IMR-90 (cell line): ENCODE data around the gene LAMC2. TPM values are rescaled to one million over a fixed set of nuclear protein-coding genes. Genes with fewer than 3 reads are reported as not detected.

Source experiments
- ATAC-seq: fragments of 200-7000 bp; cut with Tn5 transposase; 2 replicates; pipeline ENCODE4 v1.9.1; 2020; ENCODE audit warnings: low read depth, mild to moderate bottlenecking, moderate library complexity
- BruUV-seq: library from RNA; stranded (reverse); fragments of 400-500 nt; replicated peaks from 2 replicates; lab custom pipeline; 2021; lab: Mats Ljungman, UMichigan
- CTCF ChIA-PET: fragments of 300-600 bp; formaldehyde crosslinking; extraction: SDS; loops from one replicate; lab custom pipeline; 2021; ENCODE audit warnings: antibody characterized with exemption; lab: Yijun Ruan, JAX
- POLR2A ChIA-PET: fragments of 300-600 bp; sonication (Branson Sonifier 250); formaldehyde crosslinking; loops from one replicate; lab custom pipeline; 2022; ENCODE audit warnings: antibody characterized with exemption; ENCODE audit not compliant: unreplicated experiment; lab: Charles Lee
- DNase-seq: peaks from one replicate; pipeline ENCODE4 v3.0.0; 2013
- H2AFZ ChIP-seq: replicated peaks from 2 replicates; pipeline ENCODE3; 2013; ENCODE audit warnings: low read length, mild to moderate bottlenecking; ENCODE audit not compliant: poor library complexity
- H2AK5ac ChIP-seq: 2 replicates; pipeline ENCODE4 v1.6.1; 2013; ENCODE audit warnings: low read depth, low read length, inconsistent platforms
- H2AK9ac ChIP-seq: replicated peaks from 2 replicates; pipeline ENCODE3; 2013; ENCODE audit warnings: mild to moderate bottlenecking, low read depth, low read length, moderate library complexity; ENCODE audit not compliant: poor library complexity
- H2BK120ac ChIP-seq: 2 replicates; pipeline ENCODE4 v1.6.1; 2013; ENCODE audit warnings: low read depth, low read length, inconsistent platforms
- H2BK15ac ChIP-seq: 3 replicates; pipeline ENCODE4 v1.6.1; 2013; ENCODE audit warnings: low read depth, low read length, inconsistent platforms
- H2BK20ac ChIP-seq: 2 replicates; pipeline ENCODE4 v1.6.1; 2013; ENCODE audit warnings: low read depth, mild to moderate bottlenecking, inconsistent platforms, low read length, moderate library complexity
- H2BK5ac ChIP-seq: 2 replicates; pipeline ENCODE4 v1.6.1; 2013; ENCODE audit warnings: mild to moderate bottlenecking, low read depth, low read length, inconsistent platforms; ENCODE audit not compliant: poor library complexity, severe bottlenecking
- H3K14ac ChIP-seq: replicated peaks from 2 replicates; pipeline ENCODE4 v1.6.1; 2013; ENCODE audit warnings: low read depth, low read length, inconsistent platforms
- H3K18ac ChIP-seq: 2 replicates; pipeline ENCODE4 v1.6.1; 2013; ENCODE audit warnings: low read depth, low read length, control low read depth
- H3K23ac ChIP-seq: 2 replicates; pipeline ENCODE4 v1.6.1; 2013; ENCODE audit warnings: low read depth, low read length, inconsistent platforms
- H3K27ac ChIP-seq: 2 replicates; pipeline ENCODE4 v1.5.1; 2013; ENCODE audit warnings: mild to moderate bottlenecking, control low read depth, low read length; ENCODE audit not compliant: insufficient read depth
- H3K27me3 ChIP-seq: 2 replicates; pipeline ENCODE4 v1.6.1; 2013; ENCODE audit warnings: low read length; ENCODE audit not compliant: control insufficient read depth, insufficient read depth
- H3K36me3 ChIP-seq: 2 replicates; pipeline ENCODE4 v1.6.1; 2013; ENCODE audit warnings: low read length, mixed read lengths; ENCODE audit not compliant: control insufficient read depth, insufficient read depth
- H3K4ac ChIP-seq: 2 replicates; pipeline ENCODE4 v1.6.1; 2013; ENCODE audit warnings: low read depth, low read length, inconsistent platforms
- H3K4me1 ChIP-seq: 2 replicates; pipeline ENCODE4 v1.6.1; 2013; ENCODE audit warnings: low read length, mixed read lengths; ENCODE audit not compliant: control insufficient read depth, insufficient read depth
- H3K4me2 ChIP-seq: 2 replicates; pipeline ENCODE4 v1.6.1; 2013; ENCODE audit warnings: low read depth, mild to moderate bottlenecking, control low read depth, low read length, moderate library complexity
- H3K4me3 ChIP-seq: 2 replicates; pipeline ENCODE4 v1.5.1; 2013; ENCODE audit warnings: low read depth, mild to moderate bottlenecking, control low read depth, low read length, moderate library complexity; ENCODE audit not compliant: insufficient read depth
- H3K56ac ChIP-seq: 2 replicates; pipeline ENCODE4 v1.6.1; 2013; ENCODE audit warnings: low read length, inconsistent platforms; ENCODE audit not compliant: insufficient read depth; ENCODE audit errors: extremely low read depth
- H3K79me1 ChIP-seq, 2 experiments: 2 replicates each; pipeline ENCODE4 v1.6.1; 2013; ENCODE audit warnings: low read length in 2 of 2, inconsistent platforms in 1 of 2, low read depth in 1 of 2
- H3K9ac ChIP-seq: 2 replicates; pipeline ENCODE4 v1.6.1; 2013; ENCODE audit warnings: low read depth, low read length, control low read depth
- H3K9me1 ChIP-seq: 2 replicates; pipeline ENCODE4 v1.6.1; 2013; ENCODE audit warnings: low read length, inconsistent platforms; ENCODE audit not compliant: insufficient read depth
- H3K9me3 ChIP-seq: 2 replicates; pipeline ENCODE4 v1.6.1; 2013; ENCODE audit warnings: low read length; ENCODE audit not compliant: control insufficient read depth, insufficient read depth
- H4K20me1 ChIP-seq: 2 replicates; pipeline ENCODE4 v1.6.1; 2013; ENCODE audit warnings: low read length, inconsistent platforms; ENCODE audit not compliant: insufficient read depth
- H4K5ac ChIP-seq: 2 replicates; pipeline ENCODE4 v1.6.1; 2013; ENCODE audit warnings: mild to moderate bottlenecking, low read depth, low read length, control low read depth
- H4K8ac ChIP-seq, 2 experiments: 2 replicates each; pipeline ENCODE4 v1.6.1; 2013; ENCODE audit warnings: low read depth in 2 of 2, low read length in 2 of 2, control low read depth in 1 of 2, inconsistent platforms in 1 of 2
- H4K91ac ChIP-seq: 2 replicates; pipeline ENCODE4 v1.6.1; 2013; ENCODE audit warnings: low read depth, low read length, inconsistent platforms; ENCODE audit not compliant: insufficient read depth
- BHLHE40 ChIP-seq: fragments of 150-350 bp; IDR thresholded peaks from 2 replicates; pipeline ENCODE4 v1.6.1; 2016; ENCODE audit warnings: mild to moderate bottlenecking, low read depth, low read length
- CEBPB ChIP-seq: IDR thresholded peaks from 2 replicates; pipeline ENCODE4 v1.6.1; 2012; ENCODE audit warnings: low read depth, low read length, improper control_type of control experiment
- CHD1 ChIP-seq: IDR thresholded peaks from 2 replicates; pipeline ENCODE4 v1.6.1; 2012; ENCODE audit warnings: low read depth, low read length, improper control_type of control experiment
- ELK1 ChIP-seq: fragments of 150-350 bp; IDR thresholded peaks from 2 replicates; pipeline ENCODE4 v1.6.1; 2016; ENCODE audit warnings: low read depth, mild to moderate bottlenecking, low read length, moderate library complexity, borderline replicate concordance
- FOS ChIP-seq: fragments of 150-350 bp; IDR thresholded peaks from 2 replicates; pipeline ENCODE4 v1.6.1; 2016; ENCODE audit warnings: low read depth, low read length
- MAFK ChIP-seq: IDR thresholded peaks from 2 replicates; pipeline ENCODE4 v1.6.1; 2012; ENCODE audit warnings: low read depth, low read length, improper control_type of control experiment
- MAZ ChIP-seq: IDR thresholded peaks from 2 replicates; pipeline ENCODE4 v1.6.1; 2012; ENCODE audit warnings: low read depth, mild to moderate bottlenecking, low read length, improper control_type of control experiment, moderate library complexity, borderline replicate concordance
- MXI1 ChIP-seq: IDR thresholded peaks from 2 replicates; pipeline ENCODE4 v1.6.1; 2012; ENCODE audit warnings: low read depth, mild to moderate bottlenecking, low read length, moderate library complexity, borderline replicate concordance
- NFE2L2 ChIP-seq: fragments of 150-350 bp; IDR thresholded peaks from 2 replicates; pipeline ENCODE4 v1.6.1; 2016; ENCODE audit warnings: low read depth, mild to moderate bottlenecking, low read length
- POLR2A ChIP-seq: IDR thresholded peaks from 2 replicates; pipeline ENCODE4 v1.6.1; 2012; ENCODE audit warnings: mild to moderate bottlenecking, low read depth, low read length
- RCOR1 ChIP-seq: IDR thresholded peaks from 2 replicates; pipeline ENCODE4 v1.6.1; 2012; ENCODE audit warnings: mild to moderate bottlenecking, low read length, improper control_type of control experiment; ENCODE audit not compliant: insufficient replicate concordance
- RFX5 ChIP-seq: IDR thresholded peaks from 2 replicates; pipeline ENCODE4 v1.8.0; 2012; ENCODE audit warnings: low read depth, mild to moderate bottlenecking, low read length, moderate library complexity
- SMC3 ChIP-seq: fragments of 150-350 bp; IDR thresholded peaks from 2 replicates; pipeline ENCODE4 v1.6.1; 2016; ENCODE audit warnings: low read depth, mild to moderate bottlenecking, antibody characterized with exemption, low read length, moderate library complexity
- USF2 ChIP-seq: fragments of 150-350 bp; IDR thresholded peaks from 2 replicates; pipeline ENCODE4 v1.6.1; 2017; ENCODE audit warnings: mild to moderate bottlenecking, antibody characterized with exemption, low read length, low read depth
- WGBS, 2 experiments: methylation state at CpG; one replicate each; pipeline versions ENCODE4 v1.1.5 to v1.1.7; 2013; ENCODE audit warnings: missing lambda C conversion rate in 2 of 2; ENCODE audit not compliant: insufficient read length in 1 of 2; ENCODE audit errors: extremely low coverage in 2 of 2; 5-methylcytosine and 5-hydroxymethylcytosine counted together
- dilution Hi-C: fragments of 300-500 bp; cut with HindIII; formaldehyde crosslinking; loops from one replicate; pipeline ENCODE4 v1.14.3; 2018; ENCODE audit warnings: low sequenced_read_pairs; ENCODE audit not compliant: unreplicated experiment
- in situ Hi-C: fragments of 300-500 bp; cut with MboI; formaldehyde crosslinking; loops from 3 replicates; pipeline ENCODE4 v1.14.3; 2019; ENCODE audit warnings: low sequenced_read_pairs, inconsistent platforms, mixed read lengths
- intact Hi-C: fragments of 100-400 bp; cut with micrococcal nuclease; formaldehyde crosslinking; loops from 2 replicates; pipeline ENCODE4 v1.10.0; 2022
- polyA plus RNA-seq, 3 experiments: library from polyadenylated mRNA; depleted of rRNA; stranded (reverse); fragments of >200 nt; gene quantifications; 2 replicates each; pipeline ENCODE4 v1.2.3, GENCODE V29; 2012; ENCODE audit warnings: low replicate concordance in 1 of 3
- total RNA-seq: library from RNA; depleted of rRNA; stranded (reverse); fragments of >200 nt; gene quantifications from 2 replicates; pipeline ENCODE4 v1.2.3, GENCODE V29; 2012
- TF ChIP-seq, protein P1 (sequence below): conservative IDR thresholded peaks from 2 replicates; pipeline ENCODE4 v1.5.1; 2012; ENCODE audit warnings: mild to moderate bottlenecking, low read depth, low read length, improper control_type of control experiment

The LAMC2 gene
- total and polyA plus RNA-seq, 2 of the 4 experiments (the other 2 are of a cell fraction), result 2.3 to 2.8 TPM

DNA sequence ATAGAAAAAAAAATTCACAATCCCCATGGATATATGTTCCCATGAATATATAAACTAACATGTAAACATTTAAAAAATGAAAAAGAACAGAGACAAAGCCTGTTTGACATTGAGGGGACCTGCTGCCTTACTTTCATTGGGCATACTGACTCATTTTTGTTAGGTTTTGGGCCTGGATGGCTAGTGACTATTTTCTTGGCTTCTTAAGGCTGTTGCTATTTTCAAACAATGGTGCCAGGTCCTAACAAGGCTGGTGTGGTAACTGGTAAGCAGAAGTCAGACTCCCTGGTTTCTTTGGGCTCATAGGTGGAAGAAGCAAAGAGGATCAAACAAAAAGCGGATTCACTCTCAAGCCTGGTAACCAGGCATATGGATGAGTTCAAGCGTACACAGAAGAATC is 51.0 kb downstream of the LAMC2 start:
- in situ Hi-C loops, result loop anchor here (10.0 to 25.0 kb wide), 2 partner anchors 212 to 275 kb away; partner anchors contain the start of genes LAMC1 and SHCBP1L
- TF ChIP-seq POLR2A (no peak), RCOR1 (no peak), MAZ (no peak), RFX5 (no peak), MAFK (no peak), MXI1 (no peak), SMC3 (no peak), USF2 (no peak), CHD1 (no peak), NFE2L2 (no peak), FOS (no peak), CEBPB (no peak), BHLHE40 (no peak), ELK1 (no peak)
- TF ChIP-seq, protein P1, sequence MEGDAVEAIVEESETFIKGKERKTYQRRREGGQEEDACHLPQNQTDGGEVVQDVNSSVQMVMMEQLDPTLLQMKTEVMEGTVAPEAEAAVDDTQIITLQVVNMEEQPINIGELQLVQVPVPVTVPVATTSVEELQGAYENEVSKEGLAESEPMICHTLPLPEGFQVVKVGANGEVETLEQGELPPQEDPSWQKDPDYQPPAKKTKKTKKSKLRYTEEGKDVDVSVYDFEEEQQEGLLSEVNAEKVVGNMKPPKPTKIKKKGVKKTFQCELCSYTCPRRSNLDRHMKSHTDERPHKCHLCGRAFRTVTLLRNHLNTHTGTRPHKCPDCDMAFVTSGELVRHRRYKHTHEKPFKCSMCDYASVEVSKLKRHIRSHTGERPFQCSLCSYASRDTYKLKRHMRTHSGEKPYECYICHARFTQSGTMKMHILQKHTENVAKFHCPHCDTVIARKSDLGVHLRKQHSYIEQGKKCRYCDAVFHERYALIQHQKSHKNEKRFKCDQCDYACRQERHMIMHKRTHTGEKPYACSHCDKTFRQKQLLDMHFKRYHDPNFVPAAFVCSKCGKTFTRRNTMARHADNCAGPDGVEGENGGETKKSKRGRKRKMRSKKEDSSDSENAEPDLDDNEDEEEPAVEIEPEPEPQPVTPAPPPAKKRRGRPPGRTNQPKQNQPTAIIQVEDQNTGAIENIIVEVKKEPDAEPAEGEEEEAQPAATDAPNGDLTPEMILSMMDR, result no peak

More for the DNA sequence above, 51.0 kb downstream of the LAMC2 start:
- no peaks in the 10 kb centered on the region; a peak in 1 of 4 replicates for H3K79me1 ChIP-seq
- no peak for ATAC-seq
- H4K91ac ChIP-seq, result 0 out of 2 replicates have a peak overlapping the region, but pooled peaks have one; percentile 23
- no peak overlapping the region for H3K9ac ChIP-seq
- intact Hi-C loops, result loop anchor here (5.0 kb wide), 1 partner anchor 95 kb away; no protein-coding TSS in a partner anchor
- H2AFZ ChIP-seq, result no peak overlapping the region
- peak overlapping the region; percentile 75; the same call in 1 of the 2 replicates for H2BK20ac ChIP-seq
- no peaks in the 10 kb centered on the region for H4K20me1 ChIP-seq
- H3K27me3 ChIP-seq, result no peaks in the 10 kb centered on the region
- H4K5ac ChIP-seq, result no peak overlapping the region
- no TSS peak for BruUV-seq
- H3K14ac ChIP-seq, result peak overlapping the region; percentile 7; the same call in 1 of the 2 replicates
- no peak overlapping the region for H3K4me2 ChIP-seq
- H3K4me3 ChIP-seq, result no peak overlapping the region
- dilution Hi-C loops, result no loop called here
- H3K4me1 ChIP-seq, result peaks cover 13% of the 10 kb centered on the region
- H4K8ac ChIP-seq, result peak overlapping the region in 1 of 2 experiments; percentile 40; a peak in 1 of 4 replicates
- H3K56ac ChIP-seq, result no peak overlapping the region
- H3K23ac ChIP-seq, result no peak overlapping the region
- H2BK5ac ChIP-seq, result peak overlapping the region; percentile 24
- H3K27ac ChIP-seq, result no peak overlapping the region
- H3K18ac ChIP-seq, result peak overlapping the region; percentile 10; the same call in 1 of the 2 replicates
- peak overlapping the region; percentile 51; the same call in 1 of the 3 replicates for H2BK15ac ChIP-seq
- POLR2A ChIA-PET, result no interaction called here
- no peaks in the 10 kb centered on the region for H3K36me3 ChIP-seq
- CTCF ChIA-PET, result interaction anchor here (1.2 to 1.3 kb wide), 2 partner anchors 9 to 274 kb away, joined by 3 read pairs; no protein-coding TSS in a partner anchor
- no peak for DNase-seq
- 100% methylated on average over 1 of the region's 2 CpGs; no CpG with 5 or more reads in 1 of the 2 experiments for WGBS, 2 experiments
- peaks cover 13% of the 10 kb centered on the region for H3K9me1 ChIP-seq
- H2AK9ac ChIP-seq, result no peak overlapping the region
- no peaks in the 10 kb centered on the region for H3K9me3 ChIP-seq
- peak overlapping the region; percentile 22; the same call in 1 of the 2 replicates for H3K4ac ChIP-seq
- H2AK5ac ChIP-seq, result peak overlapping the region; percentile 54; the same call in 1 of the 2 replicates
- peak overlapping the region; percentile 33; the same call in 1 of the 2 replicates for H2BK120ac ChIP-seq
